Esophagus (tissue), 2 donors: Measurements from ENCODE around the gene MIPOL1. TPM values are rescaled to one million over a fixed set of nuclear protein-coding genes. Genes with fewer than 3 reads are reported as not detected.
"Not testable (repeated sequence)": the region's sequence is repeated elsewhere in the genome, so short reads cannot be mapped to it uniquely, and the experiment has no call there.

Experiments
- H3K27ac ChIP-seq, 2 donors: one replicate each; pipeline ENCODE4 v1.5.1; 2013; ENCODE audit warnings: low read depth in 2 of 2, mild to moderate bottlenecking in 2 of 2, inconsistent platforms in 1 of 2, low read length in 1 of 2, moderate library complexity in 1 of 2
- H3K27me3 ChIP-seq, 2 donors: one replicate each; pipeline ENCODE4 v1.6.1; 2013; ENCODE audit warnings: low read length in 2 of 2, control low read depth in 1 of 2, mild to moderate bottlenecking in 1 of 2; ENCODE audit not compliant: insufficient read depth in 2 of 2, control insufficient read depth in 1 of 2
- H3K36me3 ChIP-seq, 2 donors: one replicate each; pipeline ENCODE4 v1.6.1; 2013; ENCODE audit warnings: low read length in 1 of 2; ENCODE audit not compliant: control insufficient read depth in 2 of 2, insufficient read depth in 2 of 2
- H3K4me1 ChIP-seq, 2 donors: one replicate each; pipeline ENCODE4 v1.6.1; 2013; ENCODE audit warnings: low read length in 1 of 2; ENCODE audit not compliant: control insufficient read depth in 2 of 2, insufficient read depth in 2 of 2
- H3K4me3 ChIP-seq, 2 donors: one replicate each; pipeline ENCODE4 v1.5.1; 2013; ENCODE audit warnings: low read length in 2 of 2, mild to moderate bottlenecking in 2 of 2, low read depth in 1 of 2, moderate library complexity in 1 of 2
- H3K9me3 ChIP-seq, 2 donors: one replicate each; pipeline ENCODE4 v1.6.1; 2013; ENCODE audit warnings: mild to moderate bottlenecking in 2 of 2, low read depth in 1 of 2, low read length in 1 of 2, moderate library complexity in 1 of 2; ENCODE audit not compliant: control insufficient read depth in 2 of 2, insufficient read depth in 1 of 2
- whole genome bisulfite sequencing, 2 donors: extraction: QIAGEN DNeasy Blood & Tissue Kit; methylation state at CpG; one replicate each; pipeline ENCODE4 v1.1.7; 2013; 5-methylcytosine and 5-hydroxymethylcytosine counted together
- polyA plus RNA-seq, 2 donors: library from polyadenylated mRNA; stranded (reverse); fragments of 200-250 nt; gene quantifications; one replicate each; pipeline ENCODE4 v1.2.3, GENCODE V29; 2013
- donor health status: healthy with polysubstance abuse.
- donor health status: Bipolar disorder and iron deficiency.

Gene MIPOL1
- polyA plus RNA-seq, 2 donors: 1.5 to 2.2 TPM

DNA sequence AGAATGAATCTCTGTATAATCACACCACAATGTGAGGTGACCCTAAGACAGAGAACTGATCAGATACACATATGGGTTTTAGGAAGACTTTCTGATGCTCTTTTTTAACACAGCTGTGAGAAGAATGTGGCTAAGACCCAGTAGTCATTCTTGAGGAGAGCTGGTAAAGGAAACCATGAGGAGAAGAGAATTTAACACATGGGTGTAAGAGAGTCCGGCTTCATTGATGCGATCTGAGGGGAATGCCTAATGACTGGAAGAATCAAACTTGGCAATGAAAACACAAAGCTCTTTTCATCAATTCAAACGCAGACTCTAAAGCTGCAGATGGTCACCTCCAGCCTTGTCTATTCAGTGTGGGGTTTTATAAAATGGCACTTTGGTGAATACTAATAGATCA is 318.0 kb downstream of the MIPOL1 start:
- Histone ChIP-seq H3K36me3 (no peaks in the 10 kb centered on the region), H3K4me1 (no peaks in the 10 kb centered on the region), H3K27me3 (no peaks in the 10 kb centered on the region), H3K4me3 (no peak overlapping the region), H3K27ac (no peak overlapping the region), H3K9me3 (no peaks in the 10 kb centered on the region)
- whole genome bisulfite sequencing, 2 donors: 85 to 88% methylated on average over 3 of the region's 3 CpGs

DNA sequence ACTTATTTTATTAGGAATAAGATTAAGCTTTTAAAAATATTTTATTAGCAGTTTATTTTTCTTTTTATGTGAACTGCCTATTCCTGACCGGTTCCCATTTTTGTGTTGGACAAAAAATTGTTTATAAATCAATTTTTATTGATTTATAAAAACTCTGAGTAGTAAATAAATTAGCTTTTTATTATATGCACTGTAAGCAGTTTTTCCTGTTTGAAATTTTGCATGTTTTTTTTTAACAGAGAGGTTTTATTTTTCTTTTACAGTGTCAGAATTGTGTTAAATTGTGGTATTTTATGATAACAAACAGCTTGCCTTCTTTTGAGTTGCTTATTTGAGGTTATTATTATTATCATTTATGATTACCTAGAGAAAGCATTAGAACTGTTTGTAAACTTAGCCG is 329.3 kb downstream of the MIPOL1 start:
- H3K9me3 ChIP-seq: no peaks in the 10 kb centered on the region
- no peaks in the 10 kb centered on the region for H3K27me3 ChIP-seq
- H3K27ac ChIP-seq: no peak overlapping the region
- WGBS, 2 donors: 85 to 86% methylated on average over 2 of the region's 2 CpGs
- H3K4me1 ChIP-seq: no peaks in the 10 kb centered on the region
- H3K36me3 ChIP-seq: no peaks in the 10 kb centered on the region
- no peak overlapping the region for H3K4me3 ChIP-seq

DNA sequence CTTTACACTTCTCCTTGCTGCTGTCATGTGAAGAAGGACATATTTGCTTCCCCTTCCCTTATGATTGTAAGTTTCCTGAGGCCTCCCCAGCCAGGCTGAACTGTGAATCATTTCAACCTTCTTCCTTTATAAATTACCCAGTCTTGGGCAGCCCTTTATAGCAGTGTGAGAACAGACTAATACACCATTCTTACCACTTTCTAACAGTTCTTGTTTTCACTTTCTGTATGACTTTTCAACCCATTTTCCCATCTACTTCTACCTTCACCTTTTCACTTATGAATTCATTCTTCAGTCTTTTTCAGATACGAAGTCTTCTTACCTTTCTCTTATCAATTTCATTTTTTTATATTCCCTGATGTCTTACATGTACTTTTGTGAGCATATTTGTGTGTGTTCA is 342.3 kb downstream of the MIPOL1 start:
- no peak overlapping the region for H3K4me3 ChIP-seq
- no peaks in the 10 kb centered on the region for H3K4me1 ChIP-seq
- no peak overlapping the region for H3K27ac ChIP-seq
- H3K9me3 ChIP-seq: no peaks in the 10 kb centered on the region
- H3K27me3 ChIP-seq: no peaks in the 10 kb centered on the region
- 95% methylated on average over 1 of the region's 1 CpG for WGBS, 2 donors
- no peaks in the 10 kb centered on the region for H3K36me3 ChIP-seq

DNA sequence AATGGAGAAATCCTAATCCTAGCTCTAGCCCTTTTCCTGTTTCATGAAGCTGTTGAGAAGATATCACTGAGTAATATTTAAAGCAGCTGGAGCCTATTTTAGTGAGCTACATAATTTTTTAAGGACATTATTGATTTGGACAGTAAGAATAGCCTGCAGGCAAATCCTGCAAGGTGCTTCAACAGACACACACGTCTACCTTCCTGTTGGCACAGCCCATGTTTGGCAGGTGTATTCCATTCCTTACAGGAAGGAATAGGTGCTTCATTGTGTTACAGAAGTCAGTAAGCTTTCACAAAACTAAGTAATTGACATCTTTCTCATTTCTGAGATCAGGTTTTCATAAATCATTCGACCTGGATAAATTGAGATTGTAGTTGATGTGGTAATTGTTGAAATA is 346.7 kb downstream of the MIPOL1 start:
- Histone ChIP-seq H3K36me3 (no peaks in the 10 kb centered on the region), H3K4me3 (no peak overlapping the region), H3K4me1 (no peaks in the 10 kb centered on the region), H3K27ac (no peak overlapping the region), H3K27me3 (no peaks in the 10 kb centered on the region), H3K9me3 (no peaks in the 10 kb centered on the region)
- WGBS, 2 donors: 32 to 34% methylated on average over 2 of the region's 2 CpGs

DNA sequence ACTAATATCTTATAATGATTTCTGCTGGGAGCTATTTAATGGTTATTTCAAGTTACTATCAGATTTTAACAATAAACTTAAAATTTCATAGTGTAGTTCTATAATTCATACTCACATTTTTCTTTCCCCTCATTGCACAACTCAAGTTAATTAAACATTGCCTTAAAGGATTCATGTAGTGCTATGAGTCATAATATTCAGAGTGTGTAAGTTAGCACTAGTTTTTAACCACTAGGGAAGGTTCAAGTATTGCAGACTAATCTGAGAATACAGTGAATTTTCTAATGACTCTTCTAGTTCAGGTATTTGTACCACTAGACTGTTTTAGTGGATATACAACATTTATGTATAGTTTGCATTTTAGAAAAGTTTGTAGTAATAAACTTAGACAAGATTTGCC is 347.4 kb downstream of the MIPOL1 start:
- Histone ChIP-seq H3K27ac (no peak overlapping the region), H3K9me3 (no peaks in the 10 kb centered on the region), H3K4me3 (no peak overlapping the region), H3K27me3 (no peaks in the 10 kb centered on the region), H3K36me3 (no peaks in the 10 kb centered on the region), H3K4me1 (no peaks in the 10 kb centered on the region)

DNA sequence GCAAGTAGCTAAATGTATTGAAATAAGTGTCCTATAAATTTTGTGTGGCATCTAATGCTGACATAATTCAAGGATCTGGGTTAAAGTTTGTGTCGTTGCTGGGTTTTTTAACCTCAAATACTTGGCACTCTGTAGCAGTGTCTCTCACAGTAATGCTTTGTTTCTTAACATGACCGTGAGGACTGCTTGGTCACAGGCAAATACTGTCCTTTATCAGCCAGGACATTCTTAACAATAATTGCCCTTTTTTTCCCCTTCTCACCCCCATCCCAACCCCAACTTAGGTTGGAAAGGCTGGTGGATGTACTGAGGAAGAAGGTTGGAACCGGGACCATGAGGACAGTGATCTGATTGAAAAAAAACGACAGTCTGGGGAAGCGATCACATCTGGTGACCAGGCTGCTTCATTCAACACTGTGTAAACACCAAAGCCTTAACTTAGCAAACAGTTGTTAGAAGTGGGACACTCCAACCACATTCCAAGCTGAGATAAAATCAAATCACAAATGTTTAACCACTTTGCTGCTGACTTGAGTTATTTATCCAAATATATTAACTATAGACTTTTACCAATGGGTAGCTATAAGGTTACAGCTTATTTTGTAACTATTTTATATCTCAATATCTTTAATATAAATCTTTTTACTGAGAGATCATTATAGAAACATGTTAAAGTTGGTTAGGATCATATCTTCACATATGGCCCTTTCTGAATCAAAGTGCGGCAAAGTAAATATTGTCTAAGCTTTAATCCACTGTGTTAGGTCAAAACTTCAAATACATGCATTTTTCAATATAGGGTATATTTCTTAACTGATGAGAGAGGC is 349.1 kb downstream of the MIPOL1 start:
- H3K4me3 ChIP-seq: no peak overlapping the region
- H3K27ac ChIP-seq: no peak overlapping the region
- H3K27me3 ChIP-seq: no peaks in the 10 kb centered on the region
- WGBS, 2 donors: 51 to 65% methylated on average over 6 of the region's 6 CpGs
- no peaks in the 10 kb centered on the region for H3K36me3 ChIP-seq
- H3K4me1 ChIP-seq: no peaks in the 10 kb centered on the region
- no peaks in the 10 kb centered on the region for H3K9me3 ChIP-seq

DNA sequence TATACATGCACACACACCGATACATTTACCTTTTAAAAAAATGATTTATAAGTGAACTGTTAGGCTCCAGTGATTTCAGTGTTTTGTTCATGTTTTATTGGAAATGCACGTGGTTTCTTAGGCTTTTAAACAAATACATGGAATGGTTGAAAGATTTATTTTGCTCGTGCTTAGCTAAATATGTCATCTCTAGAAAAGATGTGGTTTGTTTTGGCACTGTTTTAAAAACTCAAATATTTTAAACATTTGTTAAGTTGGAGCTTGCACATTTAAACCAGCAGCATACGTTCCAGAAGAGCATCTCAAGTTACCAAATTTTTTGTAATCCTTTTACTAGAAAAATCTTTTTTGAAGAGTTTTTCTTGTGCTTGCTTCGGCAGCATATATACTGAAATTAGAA is 352.8 kb downstream of the MIPOL1 start:
- no peaks in the 10 kb centered on the region for H3K4me1 ChIP-seq
- H3K27me3 ChIP-seq: no peaks in the 10 kb centered on the region
- no peak overlapping the region for H3K27ac ChIP-seq
- H3K36me3 ChIP-seq: no peaks in the 10 kb centered on the region
- no peak overlapping the region for H3K4me3 ChIP-seq
- 29 to 44% methylated on average over 5 of the region's 5 CpGs for WGBS, 2 donors
- no peaks in the 10 kb centered on the region for H3K9me3 ChIP-seq

DNA sequence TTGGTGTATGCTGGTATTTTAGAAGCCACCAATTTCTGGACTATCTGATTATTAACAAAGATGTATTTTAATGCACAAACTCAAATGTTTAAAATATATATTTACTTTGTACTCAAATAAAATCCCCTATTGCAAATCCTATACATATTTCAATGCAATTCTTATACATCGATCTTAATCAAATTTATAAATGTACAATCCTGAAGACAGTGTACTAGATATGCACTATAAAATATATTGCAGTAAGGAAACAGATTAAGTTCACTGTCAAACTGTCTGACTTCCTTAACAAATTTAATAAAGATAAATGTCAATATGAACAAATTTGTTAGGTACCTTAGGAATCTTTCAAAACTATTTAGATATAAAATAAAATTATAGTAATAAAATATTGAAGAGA is 353.4 kb downstream of the MIPOL1 start:
- Histone ChIP-seq H3K27ac (no peak overlapping the region), H3K27me3 (no peaks in the 10 kb centered on the region), H3K4me3 (no peak overlapping the region), H3K4me1 (no peaks in the 10 kb centered on the region), H3K9me3 (no peaks in the 10 kb centered on the region), H3K36me3 (no peaks in the 10 kb centered on the region)
- 69 to 75% methylated on average over 1 of the region's 1 CpG for WGBS, 2 donors

DNA sequence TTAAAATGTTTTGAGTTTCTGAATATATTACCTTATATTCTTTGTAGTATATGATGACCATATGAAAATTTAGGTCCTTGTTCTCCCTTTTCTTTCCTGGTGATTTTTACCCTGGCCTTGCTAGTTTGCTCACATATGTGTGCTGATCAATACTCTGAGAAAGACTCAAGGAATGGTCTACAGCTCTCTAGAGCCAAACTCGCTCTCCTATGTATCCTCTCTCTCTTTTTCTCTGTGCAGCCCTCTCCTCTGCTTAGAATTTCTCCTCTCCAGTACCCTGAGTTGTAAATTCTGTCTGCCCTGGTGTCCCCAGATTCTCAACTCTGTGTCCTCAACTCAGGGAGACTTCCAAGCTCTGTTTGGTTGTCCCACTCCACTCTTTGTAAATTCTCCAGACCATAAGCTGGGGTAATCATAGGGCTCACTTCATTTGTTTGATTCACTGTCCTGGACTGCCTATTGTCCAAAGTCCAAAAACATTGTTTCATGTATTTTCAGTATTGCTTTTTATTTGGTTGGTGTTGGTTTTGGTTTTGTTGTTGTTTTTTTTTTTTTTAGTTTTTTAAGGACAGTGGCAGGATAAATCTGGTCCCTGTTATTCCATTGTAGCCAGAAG is 356.3 kb downstream of the MIPOL1 start:
- Histone ChIP-seq H3K9me3 (no peaks in the 10 kb centered on the region), H3K36me3 (no peaks in the 10 kb centered on the region), H3K27ac (no peak overlapping the region), H3K4me3 (no peak overlapping the region), H3K4me1 (no peaks in the 10 kb centered on the region), H3K27me3 (no peaks in the 10 kb centered on the region)
- WGBS, 2 donors: 81 to 92% methylated on average over 1 of the region's 1 CpG

DNA sequence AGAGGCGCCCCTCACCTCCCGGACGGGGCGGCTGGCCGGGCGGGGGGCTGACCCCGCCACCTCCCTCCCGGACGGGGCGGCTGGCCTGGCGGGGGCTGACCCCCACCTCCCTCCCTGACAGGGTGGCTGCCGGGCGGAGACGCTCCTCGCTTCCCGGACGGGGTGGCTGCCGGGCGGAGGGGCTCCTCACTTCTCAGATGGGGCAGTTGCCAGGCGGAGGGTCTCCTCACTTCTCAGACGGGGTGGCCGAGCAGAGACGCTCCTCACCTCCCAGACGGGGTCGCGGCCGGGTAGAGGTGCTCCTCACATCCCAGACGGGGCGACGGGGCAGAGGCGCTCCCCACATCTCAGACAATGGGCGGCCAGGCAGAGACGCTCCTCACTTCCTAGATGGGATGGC is 357.9 kb downstream of the MIPOL1 start:
- not testable (repeated sequence) for H3K36me3 ChIP-seq, H3K27ac ChIP-seq, H3K4me3 ChIP-seq, H3K9me3 ChIP-seq, H3K4me1 ChIP-seq, H3K27me3 ChIP-seq
- WGBS, 2 donors: 93 to 95% methylated on average over 13 to 33 of the region's 33 CpGs
